Kidney (tissue), 14 donors: ENCODE measurements around the gene PRKAR1A. TPM values are rescaled to one million over a fixed set of nuclear protein-coding genes. Genes with fewer than 3 reads are reported as not detected.
A peak's percentile ranks its signal among the peaks of the same experiment; 100 is the strongest.

ENCODE experiments used
- DNase-seq, 5 donors: peaks; one replicate each; pipeline ENCODE4 v3.0.0-alpha.2; 2013 to 2020
- FAIRE-seq: peaks from 2 replicates; lab custom pipeline; 2012; peaks lifted over from hg19 to GRCh38; lab: Jason Lieb, UNC
- H3K27ac ChIP-seq, 2 donors: one replicate each; pipeline ENCODE4 v1.7.0; 2013; ENCODE audit warnings: low read depth in 2 of 2, low read length in 2 of 2, inconsistent platforms in 1 of 2
- H3K27me3 ChIP-seq: one replicate; pipeline ENCODE4 v1.7.1; 2013; ENCODE audit warnings: low read length, inconsistent platforms; ENCODE audit not compliant: control insufficient read depth, insufficient read depth
- H3K36me3 ChIP-seq, 3 donors: one replicate each; pipeline versions ENCODE4 v1.7.0 to v1.7.1; 2013; ENCODE audit warnings: low read length in 3 of 3, control low read depth in 1 of 3, inconsistent platforms in 1 of 3; ENCODE audit not compliant: insufficient read depth in 3 of 3, control insufficient read depth in 2 of 3
- H3K4me1 ChIP-seq, 3 donors: one replicate each; pipeline versions ENCODE4 v1.7.0 to v1.7.1; 2013; ENCODE audit warnings: low read length in 3 of 3, inconsistent platforms in 1 of 3, low read depth in 1 of 3; ENCODE audit not compliant: control insufficient read depth in 2 of 3, insufficient read depth in 2 of 3
- H3K4me3 ChIP-seq, 3 donors: one replicate each; pipeline versions ENCODE4 v1.7.0 to v1.8.1; 2013; ENCODE audit warnings: low read length in 3 of 3, control low read depth in 1 of 3, inconsistent platforms in 1 of 3
- H3K9ac ChIP-seq, 3 donors: one replicate each; pipeline versions ENCODE4 v1.7.0 to v1.7.1; 2013; ENCODE audit warnings: low read length in 3 of 3, control low read depth in 1 of 3, inconsistent platforms in 1 of 3
- H3K9me3 ChIP-seq, 3 donors: one replicate each; pipeline versions ENCODE4 v1.7.0 to v1.7.1; 2013; ENCODE audit warnings: low read length in 3 of 3, control low read depth in 1 of 3, inconsistent platforms in 1 of 3; ENCODE audit not compliant: control insufficient read depth in 2 of 3, insufficient read depth in 1 of 3
- intact Hi-C: fragments of 100-400 bp; cut with DNase I; formaldehyde crosslinking; loops from one replicate; pipeline ENCODE4 v1.11.1; 2022
- polyA plus RNA-seq: library from polyadenylated mRNA; stranded (reverse); fragments of 350-450 nt; fragmentation: Illumina TruSeq; extraction: RNeasy Lipid Tissue Mini Kit (QIAGEN cat#74804); gene quantifications from one replicate; pipeline ENCODE4 v1.2.3, GENCODE V29; 2014; ENCODE audit warnings: low read depth, low replicate concordance; ENCODE audit not compliant: insufficient read depth
- total RNA-seq: library from RNA; stranded (reverse); fragmentation: NEBNext Ultra II Directional; extraction: Animal tissue kit (Norgen Biotek cat#: 25700); gene quantifications from one replicate; pipeline ENCODE4 v1.2.1, GENCODE V29; 2021
- TF ChIP-seq, protein P1 (sequence below): IDR thresholded peaks from 3 replicates; pipeline ENCODE4 v1.5.1; 2012; ENCODE audit warnings: mild to moderate bottlenecking, moderate library complexity, borderline replicate concordance; ENCODE audit not compliant: insufficient read depth; ENCODE audit errors: extremely low read depth
- donor health status: control.
- donor health status: control.
- donor health status: control.
- donor health status: control.
- donor health status: control.
- donor health status: DM: yes; HTN: yes; CAD: no.
- donor health status: Normal renal cell carcinoma (clear cell type).

PRKAR1A gene
- total and polyA plus RNA-seq, 2 donors from 2014 or later = 92.3 to 340 TPM

DNA sequence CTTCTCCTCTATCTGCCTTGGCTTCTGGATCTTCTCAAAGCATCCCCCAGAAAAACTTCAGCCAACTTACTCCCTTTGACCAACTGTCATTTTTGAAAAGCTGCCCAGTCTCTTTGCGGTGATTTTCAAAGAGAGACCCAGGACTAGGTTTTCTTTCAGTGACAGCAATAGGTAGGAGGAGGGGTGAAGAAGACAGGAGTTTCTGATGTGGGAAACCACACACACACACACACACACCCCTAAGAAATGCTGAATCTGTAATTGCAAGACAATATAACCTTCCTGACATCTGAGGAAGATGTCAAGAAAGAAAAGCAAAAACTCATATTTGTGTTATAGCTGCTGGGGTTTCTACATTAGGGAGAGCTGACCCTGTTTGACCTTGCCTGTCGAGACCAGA is 83.8 kb downstream of the PRKAR1A start:
- Histone ChIP-seq H3K4me1 (peaks cover 2 to 28% (median 7%) of the 10 kb centered on the region in 3 donors), H3K9ac (no peak overlapping the region), H3K27me3 (no peaks in the 10 kb centered on the region), H3K9me3 (no peaks in the 10 kb centered on the region), H3K27ac (no peak overlapping the region), H3K36me3 (no peaks in the 10 kb centered on the region), H3K4me3 (no peak overlapping the region)
- DNase-seq (no peak), FAIRE-seq (no peak)
- intact Hi-C loops = no loop called here
- TF ChIP-seq, protein P1, sequence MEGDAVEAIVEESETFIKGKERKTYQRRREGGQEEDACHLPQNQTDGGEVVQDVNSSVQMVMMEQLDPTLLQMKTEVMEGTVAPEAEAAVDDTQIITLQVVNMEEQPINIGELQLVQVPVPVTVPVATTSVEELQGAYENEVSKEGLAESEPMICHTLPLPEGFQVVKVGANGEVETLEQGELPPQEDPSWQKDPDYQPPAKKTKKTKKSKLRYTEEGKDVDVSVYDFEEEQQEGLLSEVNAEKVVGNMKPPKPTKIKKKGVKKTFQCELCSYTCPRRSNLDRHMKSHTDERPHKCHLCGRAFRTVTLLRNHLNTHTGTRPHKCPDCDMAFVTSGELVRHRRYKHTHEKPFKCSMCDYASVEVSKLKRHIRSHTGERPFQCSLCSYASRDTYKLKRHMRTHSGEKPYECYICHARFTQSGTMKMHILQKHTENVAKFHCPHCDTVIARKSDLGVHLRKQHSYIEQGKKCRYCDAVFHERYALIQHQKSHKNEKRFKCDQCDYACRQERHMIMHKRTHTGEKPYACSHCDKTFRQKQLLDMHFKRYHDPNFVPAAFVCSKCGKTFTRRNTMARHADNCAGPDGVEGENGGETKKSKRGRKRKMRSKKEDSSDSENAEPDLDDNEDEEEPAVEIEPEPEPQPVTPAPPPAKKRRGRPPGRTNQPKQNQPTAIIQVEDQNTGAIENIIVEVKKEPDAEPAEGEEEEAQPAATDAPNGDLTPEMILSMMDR = no peak

- Histone ChIP-seq H3K9me3 (no peaks in the 10 kb centered on the region), H3K27me3 (no peaks in the 10 kb centered on the region), H3K4me3 (peak overlapping the region in 1 of 3 donors; percentile 9), H3K27ac (no peak overlapping the region), H3K4me1 (peaks cover 2 to 28% (median 7%) of the 10 kb centered on the region in 3 donors), H3K36me3 (no peaks in the 10 kb centered on the region), H3K9ac (no peak overlapping the region)
- FAIRE-seq = no peak
- no peak for DNase-seq
- TF ChIP-seq, protein P1 = no peak
- intact Hi-C loops = no loop called here
Observed at GRCh38 chr17:68596411-68596945, 84.2 kb downstream of the PRKAR1A start.

GRCh38 chr17:68598074-68598473 is 85.8 kb downstream of the PRKAR1A start:
- TF ChIP-seq, protein P1 = no peak
- Histone ChIP-seq H3K36me3 (no peaks in the 10 kb centered on the region), H3K4me3 (peak overlapping the region in 2 of 3 donors; percentile 19 to 47), H3K4me1 (peaks cover 2 to 27% (median 7%) of the 10 kb centered on the region in 3 donors), H3K27ac (peak overlapping the region in 1 of 2 donors; percentile 45), H3K27me3 (no peaks in the 10 kb centered on the region), H3K9ac (no peak overlapping the region), H3K9me3 (no peaks in the 10 kb centered on the region)
- no peak for DNase-seq
- FAIRE-seq = no peak
- intact Hi-C loops = no loop called here

DNA sequence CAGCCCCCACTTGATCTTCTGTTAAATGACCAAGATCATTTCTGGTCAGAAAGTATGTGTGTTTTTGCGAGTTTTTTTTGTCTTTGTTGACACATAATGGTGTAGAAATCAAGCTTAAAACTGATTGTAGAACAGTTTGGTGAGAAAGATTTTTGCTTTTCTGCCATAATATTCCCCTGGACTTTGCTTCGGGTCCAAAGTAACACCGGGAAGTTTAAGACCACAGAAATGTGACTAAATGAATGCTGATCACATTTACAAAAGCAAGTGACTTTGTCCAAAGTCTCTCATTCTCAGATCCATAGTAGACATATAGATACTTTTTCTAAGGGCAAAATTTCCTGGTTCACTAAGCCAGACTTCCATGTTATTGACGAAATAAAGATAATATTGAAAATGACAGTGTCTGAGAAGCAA is 86.3 kb downstream of the PRKAR1A start:
- H3K36me3 ChIP-seq = no peaks in the 10 kb centered on the region
- H3K4me1 ChIP-seq = peaks cover 2 to 23% (median 7%) of the 10 kb centered on the region in 3 donors
- TF ChIP-seq, protein P1 = no peak
- H3K27ac ChIP-seq = peak overlapping the region in 1 of 2 donors; percentile 45
- DNase-seq (no peak), FAIRE-seq (no peak)
- intact Hi-C loops = no loop called here
- H3K4me3 ChIP-seq = peak overlapping the region in 2 of 3 donors; percentile 19 to 47
- no peaks in the 10 kb centered on the region for H3K27me3 ChIP-seq
- peak overlapping the region in 1 of 3 donors; percentile 4 for H3K9ac ChIP-seq
- H3K9me3 ChIP-seq = no peaks in the 10 kb centered on the region
